ENCODE results near the gene RASEF. TPM values are rescaled to one million over a fixed set of nuclear protein-coding genes. Genes with fewer than 3 reads are reported as not detected.

Gene RASEF
- total RNA-seq, 1 experiment from 2014 or later = 0.12 TPM

- intact Hi-C loops (cut with micrococcal nuclease) = no loop called here
- Histone ChIP-seq H3K4me3 (replicated peaks in 1 of 2; ENCODE audit: low read depth in 1 of 2, low read length in 2 of 2) (no peak overlapping the region), H4K20me1 (ENCODE audit: insufficient read depth) (no peaks in the 10 kb centered on the region), H3K9ac (ENCODE audit: low read length) (no peak overlapping the region), H3K27ac (ENCODE audit: low read depth, low read length) (no peak overlapping the region), H3K27me3 (ENCODE audit: insufficient read depth, low read length) (no peaks in the 10 kb centered on the region), H3K4me1 (ENCODE audit: control insufficient read depth in 1 of 2, insufficient read depth in 2 of 2, low read length in 2 of 2) (no peaks in the 10 kb centered on the region), H3K4me2 (ENCODE audit: low read length) (no peak overlapping the region), H3K79me2 (ENCODE audit: insufficient read depth, low read length) (no peaks in the 10 kb centered on the region), H3K9me2 (ENCODE audit: insufficient read depth) (no peaks in the 10 kb centered on the region), H2AFZ (ENCODE audit: low read depth, low read length, poor library complexity, severe bottlenecking) (no peak overlapping the region), H3K9me3 (ENCODE audit: control insufficient read depth in 1 of 2, insufficient read depth in 1 of 2, low read depth in 1 of 2, low read length in 2 of 2) (no peaks in the 10 kb centered on the region), H3K36me3 (ENCODE audit: control insufficient read depth in 1 of 2, insufficient read depth in 2 of 2, low read length in 2 of 2) (no peaks in the 10 kb centered on the region)
- BruUV-seq (replicated peaks) = no TSS peak
- ChIA-PET RAD21 (ENCODE audit: low non-redundant PET in 1 of 2, low total read pairs in 2 of 2, uncharacterized antibody in 2 of 2, unreplicated experiment in 2 of 2) (no interaction called here), CTCF (no interaction called here), POLR2A (no interaction called here)
- no peak for ATAC-seq
- TF ChIP-seq CBX3 (IDR thresholded peaks at IDR 0.05; ENCODE audit: low read depth) = no peak
- TF ChIP-seq, protein P1, sequence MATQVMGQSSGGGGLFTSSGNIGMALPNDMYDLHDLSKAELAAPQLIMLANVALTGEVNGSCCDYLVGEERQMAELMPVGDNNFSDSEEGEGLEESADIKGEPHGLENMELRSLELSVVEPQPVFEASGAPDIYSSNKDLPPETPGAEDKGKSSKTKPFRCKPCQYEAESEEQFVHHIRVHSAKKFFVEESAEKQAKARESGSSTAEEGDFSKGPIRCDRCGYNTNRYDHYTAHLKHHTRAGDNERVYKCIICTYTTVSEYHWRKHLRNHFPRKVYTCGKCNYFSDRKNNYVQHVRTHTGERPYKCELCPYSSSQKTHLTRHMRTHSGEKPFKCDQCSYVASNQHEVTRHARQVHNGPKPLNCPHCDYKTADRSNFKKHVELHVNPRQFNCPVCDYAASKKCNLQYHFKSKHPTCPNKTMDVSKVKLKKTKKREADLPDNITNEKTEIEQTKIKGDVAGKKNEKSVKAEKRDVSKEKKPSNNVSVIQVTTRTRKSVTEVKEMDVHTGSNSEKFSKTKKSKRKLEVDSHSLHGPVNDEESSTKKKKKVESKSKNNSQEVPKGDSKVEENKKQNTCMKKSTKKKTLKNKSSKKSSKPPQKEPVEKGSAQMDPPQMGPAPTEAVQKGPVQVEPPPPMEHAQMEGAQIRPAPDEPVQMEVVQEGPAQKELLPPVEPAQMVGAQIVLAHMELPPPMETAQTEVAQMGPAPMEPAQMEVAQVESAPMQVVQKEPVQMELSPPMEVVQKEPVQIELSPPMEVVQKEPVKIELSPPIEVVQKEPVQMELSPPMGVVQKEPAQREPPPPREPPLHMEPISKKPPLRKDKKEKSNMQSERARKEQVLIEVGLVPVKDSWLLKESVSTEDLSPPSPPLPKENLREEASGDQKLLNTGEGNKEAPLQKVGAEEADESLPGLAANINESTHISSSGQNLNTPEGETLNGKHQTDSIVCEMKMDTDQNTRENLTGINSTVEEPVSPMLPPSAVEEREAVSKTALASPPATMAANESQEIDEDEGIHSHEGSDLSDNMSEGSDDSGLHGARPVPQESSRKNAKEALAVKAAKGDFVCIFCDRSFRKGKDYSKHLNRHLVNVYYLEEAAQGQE (IDR thresholded peaks at IDR 0.05; ENCODE audit: low read depth) = no peak
- TF ChIP-seq ZNF274 (IDR thresholded peaks at IDR 0.05; ENCODE audit: low read depth, low read length) = no peak
- TF ChIP-seq ZFX (IDR thresholded peaks at IDR 0.05) = no peak
- TF ChIP-seq ATF3 (IDR thresholded peaks at IDR 0.05) = no peak
- no peak for TF ChIP-seq POLR2AphosphoS5 (IDR thresholded peaks at IDR 0.05; ENCODE audit: low read depth, low read length)
- TF ChIP-seq EZH2phosphoT487 (IDR thresholded peaks at IDR 0.05; ENCODE audit: borderline replicate concordance) = no peak
- TF ChIP-seq SRF (IDR thresholded peaks at IDR 0.05; ENCODE audit: low read depth) = no peak
- TF ChIP-seq FOSL1 (IDR thresholded peaks at IDR 0.05; ENCODE audit: low read depth) = no peak
- no peak for TF ChIP-seq RAD21 (IDR thresholded peaks at IDR 0.05; ENCODE audit: low read depth)
- TF ChIP-seq EGR1 (IDR thresholded peaks at IDR 0.05; ENCODE audit: low read depth) = no peak
- no peak for DNase-seq (ENCODE audit: low read depth, low spot score)
Measured at GRCh38 chr9:82968816-82969215, 94.1 kb downstream of the RASEF start.
